RWPE1 (cell line): ENCODE measurements around the gene KERA.

Source experiments
- CTCF ChIA-PET: fragments of 350-600 bp; sonication (Branson Sonifier 250); formaldehyde crosslinking; extraction: SDS; loops from one replicate; lab custom pipeline; 2021; lab: Yijun Ruan, JAX
- POLR2A ChIA-PET: fragments of 400-600 bp; formaldehyde crosslinking; extraction: SDS; loops from one replicate; lab custom pipeline; 2020; ENCODE audit warnings: antibody characterized with exemption; ENCODE audit not compliant: low non-redundant PET; lab: Yijun Ruan, JAX
- DNase-seq: peaks from one replicate; pipeline ENCODE4 v3.0.0; 2012; ENCODE audit warnings: low spot score
- H3K27ac ChIP-seq: fragments of 450-650 bp; 2 replicates; pipeline ENCODE4 v1.5.1; 2017
- TF ChIP-seq, protein P1 (sequence below): fragments of 450-650 bp; conservative IDR thresholded peaks from 2 replicates; pipeline ENCODE4 v1.5.1; 2017; ENCODE audit warnings: low read depth, mild to moderate bottlenecking

Gene KERA

DNA sequence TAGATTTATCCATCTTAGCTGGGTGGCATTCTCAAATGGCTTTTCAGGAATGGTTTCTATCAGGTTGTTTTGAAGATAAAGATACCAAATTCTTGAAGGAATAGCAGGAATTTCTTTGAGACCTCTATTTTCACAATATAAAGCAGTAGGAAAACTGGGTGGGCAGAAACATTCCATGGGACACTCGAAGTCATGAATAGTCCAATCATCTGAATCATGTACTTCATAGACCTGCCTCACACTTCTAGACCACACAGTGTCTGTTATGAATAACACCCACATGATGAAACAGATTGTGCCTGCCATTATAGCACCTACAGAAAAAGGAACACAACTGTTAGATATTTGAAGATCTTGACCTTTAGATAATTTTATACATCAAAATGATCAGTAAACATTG, 1.8 kb downstream of the KERA start:
- ChIA-PET CTCF (interaction anchor here (0.6 kb wide), 1 partner anchor 19 kb away, joined by 3 read pairs; no protein-coding TSS in a partner anchor), POLR2A (no interaction called here)
- DNase-seq, result no peak
- TF ChIP-seq, protein P1, sequence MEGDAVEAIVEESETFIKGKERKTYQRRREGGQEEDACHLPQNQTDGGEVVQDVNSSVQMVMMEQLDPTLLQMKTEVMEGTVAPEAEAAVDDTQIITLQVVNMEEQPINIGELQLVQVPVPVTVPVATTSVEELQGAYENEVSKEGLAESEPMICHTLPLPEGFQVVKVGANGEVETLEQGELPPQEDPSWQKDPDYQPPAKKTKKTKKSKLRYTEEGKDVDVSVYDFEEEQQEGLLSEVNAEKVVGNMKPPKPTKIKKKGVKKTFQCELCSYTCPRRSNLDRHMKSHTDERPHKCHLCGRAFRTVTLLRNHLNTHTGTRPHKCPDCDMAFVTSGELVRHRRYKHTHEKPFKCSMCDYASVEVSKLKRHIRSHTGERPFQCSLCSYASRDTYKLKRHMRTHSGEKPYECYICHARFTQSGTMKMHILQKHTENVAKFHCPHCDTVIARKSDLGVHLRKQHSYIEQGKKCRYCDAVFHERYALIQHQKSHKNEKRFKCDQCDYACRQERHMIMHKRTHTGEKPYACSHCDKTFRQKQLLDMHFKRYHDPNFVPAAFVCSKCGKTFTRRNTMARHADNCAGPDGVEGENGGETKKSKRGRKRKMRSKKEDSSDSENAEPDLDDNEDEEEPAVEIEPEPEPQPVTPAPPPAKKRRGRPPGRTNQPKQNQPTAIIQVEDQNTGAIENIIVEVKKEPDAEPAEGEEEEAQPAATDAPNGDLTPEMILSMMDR, result no peak
- no peak overlapping the region for H3K27ac ChIP-seq

DNA sequence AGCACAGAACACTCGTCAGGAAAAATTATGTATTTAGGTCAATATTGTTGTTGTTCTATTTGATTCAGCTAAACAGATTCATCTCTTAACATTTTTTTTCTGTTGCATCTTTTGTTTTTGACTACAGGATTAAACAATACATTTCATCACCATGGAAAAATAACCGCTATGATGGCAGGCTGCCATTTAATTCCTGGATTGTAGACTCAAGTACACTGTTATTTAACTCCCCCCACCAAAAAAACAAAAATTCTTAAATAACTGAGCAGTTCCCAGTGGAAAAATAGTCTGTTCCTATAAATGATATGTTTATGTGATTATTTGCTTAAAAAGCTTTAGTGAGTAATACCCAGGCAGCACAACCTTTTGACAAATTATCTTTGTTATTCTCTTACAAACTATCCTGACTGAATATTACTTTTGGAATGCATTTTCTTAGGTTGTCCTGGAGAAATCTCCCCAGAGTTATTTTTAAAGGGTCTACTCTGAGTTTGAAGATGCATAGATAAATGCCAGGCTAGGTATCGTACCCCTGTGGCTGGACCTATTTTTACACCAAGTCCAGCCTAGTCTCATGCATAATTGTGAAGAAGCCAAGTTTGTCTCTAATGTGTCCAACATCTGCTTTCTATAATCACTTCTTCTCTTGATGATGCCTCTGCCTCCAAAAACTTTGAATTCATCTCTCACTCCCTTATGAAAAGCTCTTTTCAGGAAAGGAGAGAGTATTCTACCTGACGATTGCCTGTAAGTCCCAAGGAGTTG, 3.7 kb downstream of the KERA start:
- TF ChIP-seq, protein P1, result no peak
- CTCF ChIA-PET, result no interaction called here
- DNase-seq, result no peak
- H3K27ac ChIP-seq, result no peak overlapping the region
- POLR2A ChIA-PET, result no interaction called here

DNA sequence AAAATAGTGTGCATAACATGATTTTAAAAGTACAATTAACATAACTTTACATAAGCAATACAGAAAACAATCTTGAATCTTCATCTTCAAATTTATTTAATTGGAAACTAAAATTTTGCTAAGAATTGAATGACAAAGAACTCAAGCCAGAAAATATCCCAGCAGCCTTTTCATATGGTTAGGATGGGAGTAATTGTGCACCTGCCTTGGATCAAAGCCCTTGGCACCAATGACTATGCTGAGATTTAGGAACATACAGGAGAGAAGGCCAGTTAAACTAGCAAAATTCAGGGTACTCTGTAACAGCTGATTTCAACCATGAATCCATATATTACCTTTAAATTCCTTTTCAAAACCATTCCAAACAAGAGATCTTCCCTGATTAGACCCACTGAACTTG, 5.8 kb downstream of the KERA start:
- CTCF ChIA-PET, result no interaction called here
- DNase-seq, result no peak
- POLR2A ChIA-PET, result no interaction called here
- TF ChIP-seq, protein P1, result no peak
- H3K27ac ChIP-seq, result no peak overlapping the region

DNA sequence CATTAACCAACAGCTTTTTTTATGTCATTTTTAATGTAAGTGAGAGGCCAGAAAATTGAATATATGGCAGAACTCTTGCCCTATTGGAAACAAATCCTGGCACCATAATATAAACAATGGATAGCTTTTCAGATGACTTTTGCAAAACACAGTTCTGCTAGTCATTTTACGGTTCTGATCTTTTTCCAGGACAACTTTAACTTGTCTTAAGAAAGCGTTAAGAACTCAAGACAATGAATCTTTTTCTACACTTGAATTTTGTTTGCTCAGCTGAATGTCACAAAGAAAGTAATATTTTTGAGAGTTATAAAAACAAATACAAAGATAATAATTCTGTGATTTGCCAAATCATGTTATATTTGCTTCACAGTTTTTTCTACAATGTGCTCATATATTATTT, 13.2 kb downstream of the KERA start:
- no peak overlapping the region for H3K27ac ChIP-seq
- POLR2A ChIA-PET, result no interaction called here
- TF ChIP-seq, protein P1, result no peak
- no peak for DNase-seq
- CTCF ChIA-PET, result no interaction called here

DNA sequence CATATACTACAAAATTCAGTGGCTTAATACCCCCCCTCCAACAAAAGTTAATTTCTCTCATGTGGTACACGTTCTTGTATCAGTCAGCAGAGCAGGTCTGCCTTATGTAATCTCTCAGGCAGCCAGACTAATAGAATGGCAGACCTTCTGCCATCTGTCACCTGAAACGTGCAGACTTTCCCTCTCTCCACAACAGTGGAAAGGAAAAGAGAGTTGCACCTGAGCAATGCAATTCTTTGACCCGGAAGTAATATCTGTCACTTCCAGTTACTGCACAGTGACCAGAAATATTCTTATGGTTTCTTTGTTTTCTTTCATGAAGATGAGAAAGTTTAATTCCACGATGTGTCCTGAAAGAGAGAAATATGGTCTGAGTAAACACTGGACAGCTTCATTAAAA, 14.4 kb downstream of the KERA start:
- ChIA-PET CTCF (no interaction called here), POLR2A (no interaction called here)

DNA sequence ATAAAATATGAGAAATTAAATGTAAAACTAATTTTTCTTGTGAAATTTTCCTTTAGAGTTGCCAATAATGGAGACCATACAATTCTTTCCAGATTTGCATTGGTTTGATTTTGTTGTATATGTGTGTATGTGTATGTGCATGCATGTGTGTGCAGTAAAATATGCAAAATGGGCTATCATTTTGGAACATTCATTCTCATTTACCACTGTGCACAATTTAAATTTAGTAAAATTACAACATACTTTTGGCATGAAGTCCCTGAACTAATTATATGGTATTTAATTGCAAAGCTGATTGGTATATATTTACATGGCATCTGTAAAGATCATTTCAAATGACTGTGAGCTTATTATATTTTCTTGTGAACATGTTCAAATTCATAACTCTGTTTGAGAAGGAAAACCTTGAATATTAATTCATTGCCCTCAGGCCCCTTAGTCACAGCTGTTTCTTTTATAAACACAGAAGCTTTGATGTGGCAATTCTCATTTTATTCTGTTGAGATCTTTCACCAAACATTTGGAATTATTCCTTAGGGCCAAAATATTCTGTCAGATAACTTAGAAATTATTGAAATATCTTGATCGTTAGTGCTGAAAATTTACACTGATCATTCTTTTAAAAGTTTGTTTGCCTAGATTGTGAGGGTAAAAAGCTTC, 17.6 kb downstream of the KERA start:
- H3K27ac ChIP-seq, result no peak overlapping the region
- CTCF ChIA-PET, result interaction anchor here (0.5 kb wide), 1 partner anchor 787 kb away, joined by 3 read pairs; no protein-coding TSS in a partner anchor
- DNase-seq, result no peak
- TF ChIP-seq, protein P1, result no peak
- POLR2A ChIA-PET, result no interaction called here

More for the DNA sequence above, 14.4 kb downstream of the KERA start:
- TF ChIP-seq, protein P1, result no peak
- no peak for DNase-seq
- H3K27ac ChIP-seq, result no peak overlapping the region
